DND-41 (cell line): ENCODE data around the gene C10orf62.

Source experiments
- EZH2 ChIP-seq: IDR thresholded peaks from 3 replicates; pipeline ENCODE4 v1.6.1; 2012; ENCODE audit warnings: borderline replicate concordance, low read depth, mild to moderate bottlenecking, moderate library complexity, low read length, inconsistent platforms; ENCODE audit not compliant: severe bottlenecking
- TF ChIP-seq, protein P1 (sequence below): IDR thresholded peaks from 2 replicates; pipeline ENCODE4 v1.5.1; 2012; ENCODE audit warnings: borderline replicate concordance, low read length, moderate library complexity, mild to moderate bottlenecking; ENCODE audit not compliant: poor library complexity, severe bottlenecking; ENCODE audit errors: extremely low read depth

DNA sequence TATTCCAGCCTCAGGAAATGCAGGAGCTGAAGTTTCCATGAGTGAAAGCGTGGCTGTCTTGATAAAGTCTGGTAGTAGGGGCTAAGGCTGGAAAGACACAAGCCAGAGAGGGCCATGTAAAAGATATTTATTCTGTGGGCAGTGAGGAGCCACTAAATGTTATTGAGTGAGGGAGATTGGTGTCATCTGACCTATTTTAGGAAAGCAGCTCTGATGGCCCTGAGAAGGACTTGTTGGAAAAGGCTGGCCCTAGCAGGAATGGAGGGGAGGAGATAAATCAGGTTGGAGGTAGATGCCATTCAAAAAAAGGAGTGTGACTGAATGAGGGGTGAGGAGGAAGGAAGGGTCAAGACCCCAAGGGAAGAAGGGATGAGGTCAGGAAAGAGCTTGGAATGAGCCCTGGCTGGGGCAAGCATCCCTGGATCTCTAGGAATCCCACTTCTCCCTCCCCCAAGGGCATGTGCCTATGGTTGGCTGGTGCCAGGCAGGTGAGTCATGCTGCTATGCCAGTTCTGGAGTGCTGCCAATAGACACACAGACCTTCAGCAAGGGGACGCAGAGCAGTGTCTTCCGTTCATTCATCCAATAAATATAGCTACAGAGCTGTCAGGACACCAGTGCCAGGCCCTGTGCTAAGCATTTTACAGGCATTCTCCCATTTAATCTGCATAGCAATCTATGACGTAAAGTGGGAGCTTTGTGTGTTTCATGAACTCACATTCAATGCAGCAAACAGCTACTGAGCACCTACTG lies 15.0 kb upstream of the C10orf62 start:
- TF ChIP-seq, protein P1, sequence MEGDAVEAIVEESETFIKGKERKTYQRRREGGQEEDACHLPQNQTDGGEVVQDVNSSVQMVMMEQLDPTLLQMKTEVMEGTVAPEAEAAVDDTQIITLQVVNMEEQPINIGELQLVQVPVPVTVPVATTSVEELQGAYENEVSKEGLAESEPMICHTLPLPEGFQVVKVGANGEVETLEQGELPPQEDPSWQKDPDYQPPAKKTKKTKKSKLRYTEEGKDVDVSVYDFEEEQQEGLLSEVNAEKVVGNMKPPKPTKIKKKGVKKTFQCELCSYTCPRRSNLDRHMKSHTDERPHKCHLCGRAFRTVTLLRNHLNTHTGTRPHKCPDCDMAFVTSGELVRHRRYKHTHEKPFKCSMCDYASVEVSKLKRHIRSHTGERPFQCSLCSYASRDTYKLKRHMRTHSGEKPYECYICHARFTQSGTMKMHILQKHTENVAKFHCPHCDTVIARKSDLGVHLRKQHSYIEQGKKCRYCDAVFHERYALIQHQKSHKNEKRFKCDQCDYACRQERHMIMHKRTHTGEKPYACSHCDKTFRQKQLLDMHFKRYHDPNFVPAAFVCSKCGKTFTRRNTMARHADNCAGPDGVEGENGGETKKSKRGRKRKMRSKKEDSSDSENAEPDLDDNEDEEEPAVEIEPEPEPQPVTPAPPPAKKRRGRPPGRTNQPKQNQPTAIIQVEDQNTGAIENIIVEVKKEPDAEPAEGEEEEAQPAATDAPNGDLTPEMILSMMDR, result no peak
- TF ChIP-seq EZH2, result no peak
